Suprapubic skin (tissue), 3 donors: ENCODE data around the gene TYMS.

ENCODE experiments used
- CTCF ChIP-seq, 2 donors: fragments of 200-600 bp in 1 of 2; fragments of 450-650 bp in 1 of 2; sonication (generic) in 1 of 2; IDR thresholded peaks; one replicate each; pipeline ENCODE4 v1.5.1; 2016 to 2019; ENCODE audit warnings: antibody characterized with exemption in 2 of 2, mild to moderate bottlenecking in 1 of 2, moderate library complexity in 1 of 2
- EP300 ChIP-seq: sonication (generic); formaldehyde crosslinking; IDR thresholded peaks from one replicate; pipeline ENCODE4 v1.6.1; 2017; ENCODE audit warnings: antibody characterized with exemption
- POLR2A ChIP-seq, 2 donors: fragments of 450-650 bp; IDR thresholded peaks; one replicate each; pipeline ENCODE4 v1.6.1; 2017; ENCODE audit warnings: antibody characterized with exemption in 2 of 2, mild to moderate bottlenecking in 2 of 2, moderate library complexity in 2 of 2

GRCh38 chr18:670522-670921 is 13.1 kb downstream of the TYMS start:
- TF ChIP-seq CTCF (IDR thresholded peaks at IDR 0.05) (no peak), POLR2A (IDR thresholded peaks at IDR 0.05) (no peak), EP300 (no peak)
